ENCODE data around the gene ZSWIM5. TPM values are rescaled to one million over a fixed set of nuclear protein-coding genes. Genes with fewer than 3 reads are reported as not detected.
A peak's percentile ranks its signal among the peaks of the same experiment; 100 is the strongest.

Gene ZSWIM5
- total and polyA plus RNA-seq, 9 of the 15 experiments (the other 6 are each of a cell fraction or from before 2014, with no cell fraction given), result under 0.01 to 0.07 (median 0.03) TPM; not detected in 3

DNA sequence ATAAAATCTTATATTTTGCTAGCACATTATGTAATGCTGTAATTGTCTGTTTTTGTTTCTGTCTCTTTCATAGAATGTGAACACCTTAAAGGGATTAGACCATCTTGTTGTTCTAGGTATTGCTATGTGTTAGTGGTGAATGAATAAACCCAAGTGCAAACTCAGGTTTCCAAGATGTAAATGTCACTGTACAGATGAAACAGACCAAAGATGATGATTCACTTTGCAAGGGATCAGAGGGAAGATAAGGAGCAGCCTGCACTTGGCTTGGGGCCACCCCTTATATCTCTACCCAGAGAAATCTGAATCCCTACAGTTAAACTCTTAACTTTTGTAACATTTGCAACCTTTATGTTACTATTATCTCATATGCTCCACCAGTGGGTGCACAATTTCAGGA is 168.9 kb downstream of the ZSWIM5 start (continued):
- TF ChIP-seq SMARCC2 (IDR thresholded peaks at IDR 0.05; ENCODE audit: low read depth) (peak; percentile 72; the same call in 1 of the 2 replicates), SMARCB1 (IDR thresholded peaks at IDR 0.05; ENCODE audit: insufficient read length, low read depth) (no peak), ZNF282 (CRISPR knock-in tag; IDR thresholded peaks at IDR 0.05) (no peak), ZNF77 (CRISPR knock-in tag; IDR thresholded peaks at IDR 0.05) (no peak), POLR3A (IDR thresholded peaks at IDR 0.05; ENCODE audit: borderline replicate concordance, extremely low read depth, insufficient read depth, insufficient read length) (no peak), ZNF551 (CRISPR knock-in tag; IDR thresholded peaks at IDR 0.05) (no peak), ZNF589 (CRISPR knock-in tag; IDR thresholded peaks at IDR 0.05; ENCODE audit: low read depth) (no peak), MEIS2 (IDR thresholded peaks at IDR 0.05; ENCODE audit: partially characterized antibody) (peak; percentile 55), FOS (IDR thresholded peaks at IDR 0.05; ENCODE audit: extremely low read depth, insufficient read length) (peak; percentile 11), TAF7 (tag; IDR thresholded peaks at IDR 0.05) (no peak), CBFA2T3 (IDR thresholded peaks at IDR 0.05) (peak; percentile 87), KDM2B (CRISPR knock-in tag; IDR thresholded peaks at IDR 0.05) (no peak), WHSC1 (IDR thresholded peaks at IDR 0.05; ENCODE audit: low read length) (no peak), PCBP1 (IDR thresholded peaks at IDR 0.05; ENCODE audit: low read depth, low read length, poor library complexity, severe bottlenecking) (no peak), PML (IDR thresholded peaks at IDR 0.05; ENCODE audit: low read length) (peak; percentile 48; the same call in 1 of the 2 replicates), NR4A1 (CRISPR knock-in tag; IDR thresholded peaks at IDR 0.05) (no peak), NR4A1 (tag; IDR thresholded peaks at IDR 0.05) (no peak), FIP1L1 (IDR thresholded peaks at IDR 0.05; ENCODE audit: low read depth, low read length, poor library complexity, severe bottlenecking) (no peak), PHF20 (IDR thresholded peaks at IDR 0.05; ENCODE audit: partially characterized antibody) (no peak), ZNF263 (CRISPR knock-in tag; IDR thresholded peaks at IDR 0.05; ENCODE audit: borderline replicate concordance) (no peak), TRIM24 (IDR thresholded peaks at IDR 0.05) (peak in 1 of 2 experiments; percentile 59; a peak in 1 of 4 replicates), MEF2A (IDR thresholded peaks at IDR 0.05; ENCODE audit: control insufficient read depth, low read depth, low read length) (no peak)
- TF ChIP-seq, protein P1, sequence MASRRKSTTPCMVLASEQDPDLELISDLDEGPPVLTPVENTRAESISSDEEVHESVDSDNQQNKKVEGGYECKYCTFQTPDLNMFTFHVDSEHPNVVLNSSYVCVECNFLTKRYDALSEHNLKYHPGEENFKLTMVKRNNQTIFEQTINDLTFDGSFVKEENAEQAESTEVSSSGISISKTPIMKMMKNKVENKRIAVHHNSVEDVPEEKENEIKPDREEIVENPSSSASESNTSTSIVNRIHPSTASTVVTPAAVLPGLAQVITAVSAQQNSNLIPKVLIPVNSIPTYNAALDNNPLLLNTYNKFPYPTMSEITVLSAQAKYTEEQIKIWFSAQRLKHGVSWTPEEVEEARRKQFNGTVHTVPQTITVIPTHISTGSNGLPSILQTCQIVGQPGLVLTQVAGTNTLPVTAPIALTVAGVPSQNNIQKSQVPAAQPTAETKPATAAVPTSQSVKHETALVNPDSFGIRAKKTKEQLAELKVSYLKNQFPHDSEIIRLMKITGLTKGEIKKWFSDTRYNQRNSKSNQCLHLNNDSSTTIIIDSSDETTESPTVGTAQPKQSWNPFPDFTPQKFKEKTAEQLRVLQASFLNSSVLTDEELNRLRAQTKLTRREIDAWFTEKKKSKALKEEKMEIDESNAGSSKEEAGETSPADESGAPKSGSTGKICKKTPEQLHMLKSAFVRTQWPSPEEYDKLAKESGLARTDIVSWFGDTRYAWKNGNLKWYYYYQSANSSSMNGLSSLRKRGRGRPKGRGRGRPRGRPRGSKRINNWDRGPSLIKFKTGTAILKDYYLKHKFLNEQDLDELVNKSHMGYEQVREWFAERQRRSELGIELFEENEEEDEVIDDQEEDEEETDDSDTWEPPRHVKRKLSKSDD (conservative IDR thresholded peaks at IDR 0.05; ENCODE audit: low read length), result no peak
- TF ChIP-seq, protein P2, sequence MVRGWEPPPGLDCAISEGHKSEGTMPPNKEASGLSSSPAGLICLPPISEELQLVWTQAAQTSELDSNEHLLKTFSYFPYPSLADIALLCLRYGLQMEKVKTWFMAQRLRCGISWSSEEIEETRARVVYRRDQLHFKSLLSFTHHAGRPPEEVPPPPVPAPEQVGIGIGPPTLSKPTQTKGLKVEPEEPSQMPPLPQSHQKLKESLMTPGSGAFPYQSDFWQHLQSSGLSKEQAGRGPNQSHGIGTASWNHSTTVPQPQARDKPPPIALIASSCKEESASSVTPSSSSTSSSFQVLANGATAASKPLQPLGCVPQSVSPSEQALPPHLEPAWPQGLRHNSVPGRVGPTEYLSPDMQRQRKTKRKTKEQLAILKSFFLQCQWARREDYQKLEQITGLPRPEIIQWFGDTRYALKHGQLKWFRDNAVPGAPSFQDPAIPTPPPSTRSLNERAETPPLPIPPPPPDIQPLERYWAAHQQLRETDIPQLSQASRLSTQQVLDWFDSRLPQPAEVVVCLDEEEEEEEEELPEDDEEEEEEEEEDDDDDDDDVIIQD (CRISPR knock-in tag; IDR thresholded peaks at IDR 0.05), result no peak
- TF ChIP-seq, protein P3, sequence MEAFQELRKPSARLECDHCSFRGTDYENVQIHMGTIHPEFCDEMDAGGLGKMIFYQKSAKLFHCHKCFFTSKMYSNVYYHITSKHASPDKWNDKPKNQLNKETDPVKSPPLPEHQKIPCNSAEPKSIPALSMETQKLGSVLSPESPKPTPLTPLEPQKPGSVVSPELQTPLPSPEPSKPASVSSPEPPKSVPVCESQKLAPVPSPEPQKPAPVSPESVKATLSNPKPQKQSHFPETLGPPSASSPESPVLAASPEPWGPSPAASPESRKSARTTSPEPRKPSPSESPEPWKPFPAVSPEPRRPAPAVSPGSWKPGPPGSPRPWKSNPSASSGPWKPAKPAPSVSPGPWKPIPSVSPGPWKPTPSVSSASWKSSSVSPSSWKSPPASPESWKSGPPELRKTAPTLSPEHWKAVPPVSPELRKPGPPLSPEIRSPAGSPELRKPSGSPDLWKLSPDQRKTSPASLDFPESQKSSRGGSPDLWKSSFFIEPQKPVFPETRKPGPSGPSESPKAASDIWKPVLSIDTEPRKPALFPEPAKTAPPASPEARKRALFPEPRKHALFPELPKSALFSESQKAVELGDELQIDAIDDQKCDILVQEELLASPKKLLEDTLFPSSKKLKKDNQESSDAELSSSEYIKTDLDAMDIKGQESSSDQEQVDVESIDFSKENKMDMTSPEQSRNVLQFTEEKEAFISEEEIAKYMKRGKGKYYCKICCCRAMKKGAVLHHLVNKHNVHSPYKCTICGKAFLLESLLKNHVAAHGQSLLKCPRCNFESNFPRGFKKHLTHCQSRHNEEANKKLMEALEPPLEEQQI (IDR thresholded peaks at IDR 0.05), result peak; percentile 22; the same call in 1 of the 2 replicates
